Spleen (tissue), 11 donors: ENCODE data around the gene GCK. TPM values are rescaled to one million over a fixed set of nuclear protein-coding genes. Genes with fewer than 3 reads are reported as not detected.

Experiments
- DNase-seq: peaks from one replicate; pipeline ENCODE4 v3.0.0-alpha.2; 2020
- H3K27ac ChIP-seq, 8 donors: fragments of 200-600 bp; sonication (generic) in 7 of 8; 1 replicate in 4 of 8; 2 replicates in 4 of 8; pipeline versions ENCODE4 v1.5.0 to v1.8.0; 2016 to 2021; ENCODE audit warnings: inconsistent platforms in 4 of 8, mild to moderate bottlenecking in 4 of 8, moderate library complexity in 1 of 8
- H3K27me3 ChIP-seq, 7 donors: fragments of 200-600 bp; sonication (generic) in 6 of 7; replicated peaks in 1 of 7; 1 replicate in 4 of 7; 2 replicates in 3 of 7; pipeline versions ENCODE4 v1.5.0 to v1.8.0; 2016 to 2021; ENCODE audit warnings: inconsistent platforms in 3 of 7, mild to moderate bottlenecking in 1 of 7
- H3K36me3 ChIP-seq, 6 donors: fragments of 200-600 bp; sonication (generic) in 5 of 6; 1 replicate in 4 of 6; 2 replicates in 2 of 6; pipeline versions ENCODE4 v1.5.0 to v1.8.0; 2016 to 2021; ENCODE audit warnings: inconsistent platforms in 2 of 6
- H3K4me1 ChIP-seq, 6 donors: fragments of 200-600 bp; sonication (generic) in 5 of 6; 1 replicate in 3 of 6; 2 replicates in 3 of 6; pipeline versions ENCODE4 v1.5.0 to v1.8.0; 2016 to 2021; ENCODE audit warnings: inconsistent platforms in 3 of 6
- H3K4me3 ChIP-seq, 8 donors: fragments of 200-600 bp; sonication (generic) in 7 of 8; 1 replicate in 4 of 8; 2 replicates in 4 of 8; pipeline versions ENCODE4 v1.5.0 to v1.8.0; 2016 to 2021; ENCODE audit warnings: inconsistent platforms in 4 of 8, mild to moderate bottlenecking in 4 of 8, moderate library complexity in 2 of 8
- H3K9me3 ChIP-seq, 8 donors: fragments of 200-600 bp; sonication (generic) in 7 of 8; 1 replicate in 4 of 8; 2 replicates in 4 of 8; pipeline versions ENCODE4 v1.5.0 to v1.8.0; 2016 to 2021; ENCODE audit warnings: inconsistent platforms in 4 of 8
- POLR2A ChIP-seq, 3 donors: fragments of 450-650 bp; IDR thresholded peaks; one replicate each; pipeline ENCODE4 v1.5.1; 2017; ENCODE audit warnings: antibody characterized with exemption in 3 of 3, mild to moderate bottlenecking in 1 of 3
- POLR2AphosphoS5 ChIP-seq, 3 donors: sonication (generic); formaldehyde crosslinking; IDR thresholded peaks; one replicate each; pipeline ENCODE4 v1.5.1; 2017; ENCODE audit warnings: antibody characterized with exemption in 3 of 3
- whole genome bisulfite sequencing, 5 donors: extraction: QIAGEN DNeasy Blood & Tissue Kit in 3 of 5; methylation state at CpG; one replicate each; pipeline versions ENCODE4 v1.1.5 to v1.1.7; 2013 to 2018; 5-methylcytosine and 5-hydroxymethylcytosine counted together
- intact Hi-C: fragments of 100-400 bp; cut with DNase I; formaldehyde crosslinking; loops from one replicate; pipeline ENCODE4 v1.15.0; 2023; ENCODE audit warnings: low total_unique reads
- polyA plus RNA-seq, 3 donors: library from polyadenylated mRNA; stranded (reverse); fragments of 200-250 nt; gene quantifications; one replicate each; pipeline ENCODE4 v1.2.1, GENCODE V29; 2013
- total RNA-seq, 7 donors: library from RNA; depleted of rRNA in 3 of 7; stranded (reverse); fragments of >200 nt in 3 of 7; fragmentation: NEBNext Ultra II Directional in 4 of 7; extraction: Animal tissue kit (Norgen Biotek cat#: 25700) in 4 of 7; gene quantifications; one replicate each; pipeline versions ENCODE4 v1.1.0 to v1.2.1, GENCODE V29; 2016 to 2021
- TF ChIP-seq, protein P1 (sequence below), 11 experiments: fragments of 200-600 bp in 7 of 11; fragments of 450-650 bp in 4 of 11; sonication (generic) in 4 of 11; IDR thresholded peaks in 8 of 11; conservative IDR thresholded peaks in 3 of 11; 1 replicate in 7 of 11; 2 replicates in 4 of 11; pipeline versions ENCODE4 v1.4.0 to v1.8.0; 2016 to 2021; ENCODE audit warnings: antibody characterized with exemption in 11 of 11, inconsistent platforms in 4 of 11, mild to moderate bottlenecking in 1 of 11
- donor health status: healthy with polysubstance abuse.
- donor health status: DM: no; HTN: no; CAD: no; lungs with moderate emphysema.
- donor health status: DM: no; HTN: no; CAD: no.
- donor health status: Bipolar disorder and iron deficiency.
- donor health status: healthy.
- donor health status: DM: no; HTN: no; CAD: no.
- donor health status: DM: yes; HTN: yes; CAD: no.

GCK gene
- total and polyA plus RNA-seq, 10 donors: 0.29 to 1.7 (median 0.55) TPM; not detected in 3

DNA sequence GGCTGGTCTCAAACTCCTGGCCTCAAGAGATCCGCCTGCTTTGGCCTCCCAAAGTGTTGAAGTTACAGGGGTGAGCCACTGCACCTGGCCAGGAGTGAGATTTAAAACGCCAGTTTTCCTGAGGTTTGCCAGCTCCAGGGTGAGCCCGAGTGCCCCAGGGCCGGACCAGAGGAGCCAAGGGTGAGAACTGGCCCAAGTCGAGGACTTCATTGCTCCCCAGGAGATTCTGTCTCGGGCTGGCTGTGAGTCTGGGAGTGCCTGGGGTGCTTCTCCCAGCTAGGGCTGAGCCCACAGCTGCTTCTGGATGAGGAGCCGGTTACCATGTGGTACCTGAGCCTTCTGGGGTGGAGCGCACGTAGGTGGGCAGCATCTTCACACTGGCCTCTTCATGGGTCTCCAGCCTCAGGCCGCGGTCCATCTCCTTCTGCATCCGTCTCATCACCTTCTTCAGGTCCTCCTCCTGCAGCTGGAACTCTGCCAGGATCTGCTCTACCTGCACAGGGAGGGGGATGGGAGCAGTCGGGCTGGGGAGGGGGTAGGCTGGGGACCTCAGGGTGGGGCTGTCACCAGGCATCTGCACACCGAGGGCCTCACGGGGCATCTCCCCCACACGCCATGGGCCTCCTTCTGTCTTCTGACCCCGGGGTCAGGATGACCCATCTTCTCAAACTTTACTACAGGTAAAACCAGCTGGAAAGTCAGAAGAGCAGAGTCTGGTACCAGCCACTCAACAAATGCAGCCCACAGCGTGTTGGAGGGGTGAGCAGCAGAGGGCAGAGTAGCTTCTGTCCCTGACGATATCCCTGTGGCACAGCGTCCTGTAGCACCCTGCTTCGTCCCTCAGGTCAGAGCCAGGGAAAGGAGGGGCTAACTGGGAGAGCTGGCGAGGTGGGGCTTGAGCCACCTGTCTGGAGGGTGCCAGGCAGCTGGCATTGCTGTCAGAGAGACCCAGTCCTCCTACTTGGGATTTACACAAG lies 36.0 kb downstream of the GCK start:
- H3K27me3 ChIP-seq: no peaks in the 10 kb centered on the region
- 83 to 90% (median 89%) methylated on average over 18 to 22 of the region's 22 CpGs for WGBS, 5 donors

DNA sequence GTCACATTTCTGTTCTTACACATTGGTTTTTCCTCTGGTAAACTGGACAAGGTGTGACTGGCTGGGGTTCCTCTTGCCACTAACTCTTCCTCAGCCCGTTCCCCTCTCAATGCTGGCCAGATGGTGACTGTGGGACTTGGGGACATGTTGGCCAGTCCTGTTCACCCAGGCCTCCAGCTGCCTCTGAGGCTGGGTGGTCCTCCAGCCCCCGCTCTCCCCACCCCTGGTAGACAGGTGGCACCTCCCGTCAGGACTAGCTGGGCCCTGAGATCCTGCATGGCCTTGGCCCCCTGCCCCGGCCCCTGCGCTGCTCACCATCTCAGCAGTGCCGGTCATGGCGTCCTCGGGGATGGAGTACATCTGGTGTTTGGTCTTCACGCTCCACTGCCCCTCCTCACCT lies 37.3 kb downstream of the GCK start:
- Histone ChIP-seq H3K27ac (no peak overlapping the region), H3K4me1 (peaks cover 0 to 18% (median 4%) of the 10 kb centered on the region in 6 donors), H3K27me3 (no peaks in the 10 kb centered on the region), H3K4me3 (no peak overlapping the region), H3K9me3 (no peaks in the 10 kb centered on the region), H3K36me3 (no peaks in the 10 kb centered on the region)
- intact Hi-C loops: no loop called here
- no peak for DNase-seq
- no peak for TF ChIP-seq POLR2AphosphoS5 (IDR thresholded peaks at IDR 0.05)
- 87 to 95% (median 92%) methylated on average over 9 of the region's 9 CpGs for WGBS, 5 donors

More for the DNA sequence above, 36.0 kb downstream of the GCK start:
- intact Hi-C loops: no loop called here
- TF ChIP-seq, protein P1, sequence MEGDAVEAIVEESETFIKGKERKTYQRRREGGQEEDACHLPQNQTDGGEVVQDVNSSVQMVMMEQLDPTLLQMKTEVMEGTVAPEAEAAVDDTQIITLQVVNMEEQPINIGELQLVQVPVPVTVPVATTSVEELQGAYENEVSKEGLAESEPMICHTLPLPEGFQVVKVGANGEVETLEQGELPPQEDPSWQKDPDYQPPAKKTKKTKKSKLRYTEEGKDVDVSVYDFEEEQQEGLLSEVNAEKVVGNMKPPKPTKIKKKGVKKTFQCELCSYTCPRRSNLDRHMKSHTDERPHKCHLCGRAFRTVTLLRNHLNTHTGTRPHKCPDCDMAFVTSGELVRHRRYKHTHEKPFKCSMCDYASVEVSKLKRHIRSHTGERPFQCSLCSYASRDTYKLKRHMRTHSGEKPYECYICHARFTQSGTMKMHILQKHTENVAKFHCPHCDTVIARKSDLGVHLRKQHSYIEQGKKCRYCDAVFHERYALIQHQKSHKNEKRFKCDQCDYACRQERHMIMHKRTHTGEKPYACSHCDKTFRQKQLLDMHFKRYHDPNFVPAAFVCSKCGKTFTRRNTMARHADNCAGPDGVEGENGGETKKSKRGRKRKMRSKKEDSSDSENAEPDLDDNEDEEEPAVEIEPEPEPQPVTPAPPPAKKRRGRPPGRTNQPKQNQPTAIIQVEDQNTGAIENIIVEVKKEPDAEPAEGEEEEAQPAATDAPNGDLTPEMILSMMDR (IDR thresholded peaks at IDR 0.05 in 8 of 11, conservative IDR thresholded peaks at IDR 0.05 in 3 of 11): no peak
- no peak for TF ChIP-seq POLR2A (IDR thresholded peaks at IDR 0.05)
- no peak for TF ChIP-seq POLR2AphosphoS5 (IDR thresholded peaks at IDR 0.05)
- H3K4me3 ChIP-seq: no peak overlapping the region
- H3K4me1 ChIP-seq: peaks cover 0 to 18% (median 4%) of the 10 kb centered on the region in 6 donors
- no peak for DNase-seq
- H3K9me3 ChIP-seq: no peaks in the 10 kb centered on the region
- H3K27ac ChIP-seq: no peak overlapping the region
- H3K36me3 ChIP-seq: no peaks in the 10 kb centered on the region

DNA sequence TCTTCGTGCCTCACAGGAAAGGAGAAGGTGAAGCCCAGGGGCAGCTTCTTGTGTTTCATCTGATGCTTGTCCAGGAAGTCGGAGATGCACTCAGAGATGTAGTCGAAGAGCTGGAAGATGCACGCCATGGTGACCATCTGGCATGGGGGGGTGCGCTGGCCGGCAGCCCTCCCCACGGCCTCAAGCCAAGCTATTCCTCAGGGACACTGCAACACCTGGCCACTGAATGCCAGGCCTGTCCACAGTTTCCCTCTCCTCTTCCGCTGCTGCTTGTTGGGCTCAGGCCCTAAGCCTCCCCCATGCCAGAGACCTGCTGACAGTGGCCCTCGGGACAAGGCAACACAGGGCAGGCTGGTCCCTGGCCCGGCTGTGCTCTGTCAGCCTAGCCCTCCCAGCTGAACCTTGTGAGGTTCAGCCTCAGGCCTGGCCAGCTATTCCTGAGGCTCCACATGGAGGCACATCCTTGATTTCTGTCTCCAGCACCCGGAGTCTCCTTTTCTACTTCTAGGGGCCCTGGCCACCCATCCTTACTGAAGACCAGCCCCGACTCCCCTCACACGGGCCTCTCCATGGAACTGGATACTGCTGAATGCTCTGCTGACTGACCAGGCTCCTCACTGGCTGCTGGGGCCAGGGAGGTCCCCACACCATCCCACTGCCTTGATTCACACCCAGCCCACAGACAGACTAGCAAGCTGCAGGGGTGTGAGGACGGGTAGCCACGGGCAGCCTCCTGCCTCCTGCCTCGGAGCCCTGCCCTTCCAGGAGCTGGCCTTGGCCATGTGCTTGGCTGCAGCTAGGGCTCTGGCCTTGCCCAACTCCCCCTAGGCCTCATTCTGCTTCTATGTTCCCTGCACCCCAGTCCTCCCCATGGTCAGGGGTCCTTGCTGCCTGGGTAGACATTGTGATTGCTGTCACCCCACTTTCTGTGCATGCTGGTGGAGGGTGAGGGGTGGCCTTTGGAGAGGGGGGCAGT lies 38.0 kb downstream of the GCK start:
- TF ChIP-seq POLR2AphosphoS5 (IDR thresholded peaks at IDR 0.05): no peak
- TF ChIP-seq, protein P1 (IDR thresholded peaks at IDR 0.05 in 8 of 11, conservative IDR thresholded peaks at IDR 0.05 in 3 of 11): no peak
- no peak for TF ChIP-seq POLR2A (IDR thresholded peaks at IDR 0.05)
- Histone ChIP-seq H3K36me3 (no peaks in the 10 kb centered on the region), H3K4me1 (peaks cover 0 to 22% (median 9%) of the 10 kb centered on the region in 6 donors), H3K27me3 (peaks cover 0 to 7% (median 0%) of the 10 kb centered on the region in 7 donors), H3K4me3 (no peak overlapping the region), H3K9me3 (no peaks in the 10 kb centered on the region), H3K27ac (peak overlapping the region in 1 of 8 donors; percentile 41)
- no peak for DNase-seq
- intact Hi-C loops: no loop called here
- 85 to 91% (median 88%) methylated on average over 13 to 16 of the region's 16 CpGs for WGBS, 5 donors

DNA sequence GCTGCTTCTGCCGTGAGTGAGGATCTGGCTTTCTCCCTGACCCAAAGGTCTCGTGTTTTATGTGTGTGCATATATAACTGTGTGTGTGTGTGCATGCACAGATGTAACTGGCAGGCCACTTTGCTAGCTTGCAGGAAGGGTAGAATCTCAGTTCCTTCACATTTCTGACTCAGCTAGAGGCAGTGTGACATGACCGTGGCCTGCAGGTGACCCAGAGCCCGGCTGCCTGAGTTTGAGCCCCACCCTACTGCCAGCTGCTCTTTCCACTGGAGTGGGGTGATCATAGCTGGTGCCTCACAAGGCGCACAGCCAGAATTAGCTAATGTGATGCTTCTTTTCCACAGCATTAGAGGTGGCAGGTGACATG lies 38.8 kb downstream of the GCK start:
- H3K9me3 ChIP-seq: no peaks in the 10 kb centered on the region
- 48 to 62% (median 55%) methylated on average over 4 to 5 of the region's 5 CpGs for WGBS, 5 donors
- intact Hi-C loops: no loop called here
- peak overlapping the region in 1 of 8 donors; percentile 41 for H3K27ac ChIP-seq
- no peak for DNase-seq
- peaks cover 0 to 15% (median 3%) of the 10 kb centered on the region in 7 donors for H3K27me3 ChIP-seq
- peak in 1 of 3 donors; percentile 46 for TF ChIP-seq POLR2AphosphoS5 (IDR thresholded peaks at IDR 0.05)
- TF ChIP-seq, protein P1 (IDR thresholded peaks at IDR 0.05 in 8 of 11, conservative IDR thresholded peaks at IDR 0.05 in 3 of 11): no peak
- H3K36me3 ChIP-seq: no peaks in the 10 kb centered on the region
- H3K4me1 ChIP-seq: peaks cover 3 to 30% (median 16%) of the 10 kb centered on the region in 6 donors
- no peak overlapping the region for H3K4me3 ChIP-seq
